ENCODE results near the gene SEMA3G. TPM values are rescaled to one million over a fixed set of nuclear protein-coding genes. Genes with fewer than 3 reads are reported as not detected.

The SEMA3G gene
- polyA plus RNA-seq, 4 donors: 0.67 to 30.4 (median 1.7) TPM

DNA sequence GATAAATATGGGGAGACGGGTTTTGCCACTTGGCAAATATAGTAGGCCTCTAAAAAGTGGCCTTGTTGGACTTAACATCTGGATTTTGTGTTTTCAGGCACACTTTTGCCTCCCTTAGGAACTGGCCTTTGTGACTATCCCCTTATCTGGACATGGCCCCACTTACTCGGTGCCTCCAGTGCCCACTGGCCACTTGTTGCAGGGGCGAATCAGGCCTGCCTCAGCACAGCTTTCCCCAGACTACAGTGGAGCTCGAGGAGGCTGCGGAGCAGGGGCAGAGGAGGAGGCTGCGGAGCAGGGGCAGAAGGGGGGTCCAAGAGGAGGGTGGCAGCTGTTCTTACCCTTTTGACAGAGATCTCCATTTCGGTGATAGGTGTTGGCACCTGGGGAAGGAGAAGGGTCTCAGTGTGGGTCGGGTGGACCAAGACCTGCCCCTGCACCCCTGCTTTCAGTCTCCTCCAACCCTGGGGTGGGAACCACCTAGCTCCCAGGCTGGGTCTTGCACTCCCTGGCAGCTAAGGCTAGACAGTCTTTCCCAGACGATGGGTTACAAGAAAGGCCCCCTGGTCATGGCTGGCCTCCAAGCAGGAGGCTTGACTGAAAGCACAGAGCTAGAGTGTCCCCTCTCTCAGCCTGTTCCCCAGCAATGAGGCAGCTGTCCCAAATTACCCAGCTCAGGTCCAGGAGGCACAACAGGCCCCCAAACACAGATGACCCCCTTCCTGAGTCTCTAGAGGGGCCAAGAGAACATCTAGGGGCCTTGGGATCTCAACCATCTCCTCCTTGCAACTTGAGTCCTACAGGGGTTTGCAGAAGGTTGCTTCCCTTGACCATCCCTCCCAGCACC lies 6.1 kb downstream of the SEMA3G start:
- Histone ChIP-seq H3K27me3 (ENCODE audit: control insufficient read depth in 3 of 3, insufficient read depth in 3 of 3, low read length in 3 of 3) (no peaks in the 10 kb centered on the region), H3K4me3 (ENCODE audit: low read depth in 1 of 3, low read length in 3 of 3) (no peak overlapping the region), H3K4me1 (ENCODE audit: control insufficient read depth in 3 of 3, insufficient read depth in 2 of 3, low read depth in 1 of 3, low read length in 2 of 3) (no peaks in the 10 kb centered on the region), H3K36me3 (ENCODE audit: control insufficient read depth in 3 of 3, insufficient read depth in 2 of 3, low read depth in 1 of 3, low read length in 3 of 3) (no peaks in the 10 kb centered on the region), H3K27ac (ENCODE audit: low read depth in 1 of 3, low read length in 2 of 3) (no peak overlapping the region), H3K9me3 (ENCODE audit: control insufficient read depth in 2 of 2, insufficient read depth in 1 of 2, low read depth in 1 of 2, low read length in 1 of 2) (no peaks in the 10 kb centered on the region)
- DNase-seq (no peak), FAIRE-seq (no peak)
- WGBS, 3 donors: 87 to 90% (median 87%) methylated on average over 8 to 9 of the region's 9 CpGs

GRCh38 chr3:52438104-52438376 lies 6.9 kb downstream of the SEMA3G start:
- no peaks in the 10 kb centered on the region for H3K4me1 ChIP-seq (ENCODE audit: control insufficient read depth in 3 of 3, insufficient read depth in 2 of 3, low read depth in 1 of 3, low read length in 2 of 3)
- DNase-seq (no peak), FAIRE-seq (no peak)
- 28 to 79% (median 51%) methylated on average over 6 of the region's 6 CpGs for WGBS, 3 donors
- H3K4me3 ChIP-seq (ENCODE audit: low read depth in 1 of 3, low read length in 3 of 3): no peak overlapping the region
- no peaks in the 10 kb centered on the region for H3K36me3 ChIP-seq (ENCODE audit: control insufficient read depth in 3 of 3, insufficient read depth in 2 of 3, low read depth in 1 of 3, low read length in 3 of 3)
- H3K27ac ChIP-seq (ENCODE audit: low read depth in 1 of 3, low read length in 2 of 3): no peak overlapping the region
- H3K9me3 ChIP-seq (ENCODE audit: control insufficient read depth in 2 of 2, insufficient read depth in 1 of 2, low read depth in 1 of 2, low read length in 1 of 2): no peaks in the 10 kb centered on the region
- H3K27me3 ChIP-seq (ENCODE audit: control insufficient read depth in 3 of 3, insufficient read depth in 3 of 3, low read length in 3 of 3): no peaks in the 10 kb centered on the region

DNA sequence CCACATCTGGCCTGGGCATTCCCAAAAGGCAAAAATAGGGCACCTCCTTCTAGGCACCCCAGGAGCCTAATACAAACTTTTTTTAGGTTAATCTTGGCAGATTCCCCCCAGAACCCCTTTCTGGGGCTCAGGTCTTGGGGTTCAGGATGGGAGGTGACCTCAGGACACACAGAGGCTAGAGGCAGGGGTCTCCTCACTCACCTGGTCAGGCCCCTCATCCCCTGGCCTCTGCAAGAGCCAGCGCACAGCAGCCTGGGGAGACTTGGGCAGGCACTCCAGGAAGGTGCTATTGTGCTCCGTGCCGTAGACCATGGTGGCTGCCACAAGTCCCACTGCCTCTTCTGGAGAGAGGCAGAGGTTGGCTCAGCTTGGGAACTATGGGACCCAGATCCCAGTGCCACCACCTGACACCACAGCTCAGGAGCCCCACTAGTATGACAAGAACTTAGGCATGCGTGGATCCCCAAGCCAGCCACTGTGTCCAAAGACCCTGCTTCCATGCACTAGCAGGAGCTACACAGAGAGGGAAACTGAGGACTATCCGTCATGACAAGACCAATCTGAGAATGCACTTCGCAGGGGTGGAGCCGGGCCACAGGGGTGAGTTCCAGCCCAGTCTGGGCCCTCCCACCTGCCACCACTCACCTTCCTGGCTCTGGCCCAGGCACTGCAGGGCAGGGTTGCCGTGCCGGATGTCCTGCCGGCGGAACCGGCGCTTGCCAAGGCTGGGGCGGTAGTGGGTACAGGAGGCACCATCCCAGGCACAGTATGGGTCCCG lies 7.4 kb downstream of the SEMA3G start:
- 38 to 88% (median 56%) methylated on average over 12 to 15 of the region's 15 CpGs for WGBS, 3 donors
- FAIRE-seq (no peak), DNase-seq (peak in 1 of 2 donors; percentile 52)
- Histone ChIP-seq H3K27ac (ENCODE audit: low read depth in 1 of 3, low read length in 2 of 3) (no peak overlapping the region), H3K4me1 (ENCODE audit: control insufficient read depth in 3 of 3, insufficient read depth in 2 of 3, low read depth in 1 of 3, low read length in 2 of 3) (no peaks in the 10 kb centered on the region), H3K9me3 (ENCODE audit: control insufficient read depth in 2 of 2, insufficient read depth in 1 of 2, low read depth in 1 of 2, low read length in 1 of 2) (no peaks in the 10 kb centered on the region), H3K36me3 (ENCODE audit: control insufficient read depth in 3 of 3, insufficient read depth in 2 of 3, low read depth in 1 of 3, low read length in 3 of 3) (no peaks in the 10 kb centered on the region), H3K27me3 (ENCODE audit: control insufficient read depth in 3 of 3, insufficient read depth in 3 of 3, low read length in 3 of 3) (no peaks in the 10 kb centered on the region), H3K4me3 (ENCODE audit: low read depth in 1 of 3, low read length in 3 of 3) (no peak overlapping the region)

GRCh38 chr3:52436500-52437149 lies 8.3 kb downstream of the SEMA3G start:
- Histone ChIP-seq H3K27ac (ENCODE audit: low read depth in 1 of 3, low read length in 2 of 3) (no peak overlapping the region), H3K4me1 (ENCODE audit: control insufficient read depth in 3 of 3, insufficient read depth in 2 of 3, low read depth in 1 of 3, low read length in 2 of 3) (no peaks in the 10 kb centered on the region), H3K27me3 (ENCODE audit: control insufficient read depth in 3 of 3, insufficient read depth in 3 of 3, low read length in 3 of 3) (no peaks in the 10 kb centered on the region), H3K9me3 (ENCODE audit: control insufficient read depth in 2 of 2, insufficient read depth in 1 of 2, low read depth in 1 of 2, low read length in 1 of 2) (no peaks in the 10 kb centered on the region), H3K36me3 (ENCODE audit: control insufficient read depth in 3 of 3, insufficient read depth in 2 of 3, low read depth in 1 of 3, low read length in 3 of 3) (no peaks in the 10 kb centered on the region), H3K4me3 (ENCODE audit: low read depth in 1 of 3, low read length in 3 of 3) (no peak overlapping the region)
- no peak for DNase-seq
- 79 to 92% (median 88%) methylated on average over 12 to 13 of the region's 13 CpGs for WGBS, 3 donors
- no peak for FAIRE-seq

GRCh38 chr3:52435246-52436101 lies 9.4 kb downstream of the SEMA3G start:
- Histone ChIP-seq H3K9me3 (ENCODE audit: control insufficient read depth in 2 of 2, insufficient read depth in 1 of 2, low read depth in 1 of 2, low read length in 1 of 2) (no peaks in the 10 kb centered on the region), H3K4me3 (ENCODE audit: low read depth in 1 of 3, low read length in 3 of 3) (no peak overlapping the region), H3K27ac (ENCODE audit: low read depth in 1 of 3, low read length in 2 of 3) (no peak overlapping the region), H3K4me1 (ENCODE audit: control insufficient read depth in 3 of 3, insufficient read depth in 2 of 3, low read depth in 1 of 3, low read length in 2 of 3) (no peaks in the 10 kb centered on the region), H3K36me3 (ENCODE audit: control insufficient read depth in 3 of 3, insufficient read depth in 2 of 3, low read depth in 1 of 3, low read length in 3 of 3) (no peaks in the 10 kb centered on the region), H3K27me3 (ENCODE audit: control insufficient read depth in 3 of 3, insufficient read depth in 3 of 3, low read length in 3 of 3) (peaks cover 0 to 2% (median 0%) of the 10 kb centered on the region in 3 donors)
- DNase-seq: no peak
- FAIRE-seq: no peak
- WGBS, 3 donors: 95% methylated on average over 32 of the region's 32 CpGs

DNA sequence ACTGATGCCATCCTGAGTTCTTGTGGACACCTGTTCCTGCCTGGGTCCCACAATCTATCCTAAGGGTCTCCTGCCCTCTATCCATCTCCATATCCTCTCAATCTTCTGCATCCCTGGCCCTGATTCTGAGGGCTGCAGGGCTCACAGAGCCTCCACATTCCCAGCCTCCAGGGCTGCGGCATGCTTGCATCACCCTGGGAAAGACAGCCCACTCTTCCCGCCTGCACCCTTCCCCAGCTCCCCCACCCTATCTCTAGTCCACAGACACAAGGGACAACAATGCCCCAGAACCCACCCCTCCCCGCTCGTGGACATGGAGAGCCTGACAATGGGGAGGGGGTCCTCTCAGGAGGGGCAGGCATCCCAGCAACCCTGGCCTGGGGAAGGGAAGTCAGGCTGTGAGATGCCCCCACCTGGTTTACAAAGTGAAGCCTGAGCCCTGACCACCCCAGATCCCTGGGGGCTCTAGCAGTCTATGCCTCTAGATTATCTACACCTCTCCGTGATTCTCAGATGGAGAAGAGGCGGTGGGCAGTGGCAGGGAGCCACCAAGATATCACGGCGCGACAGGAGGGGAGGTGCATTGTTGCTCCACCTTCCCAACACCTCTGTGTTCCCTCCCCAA lies 10.3 kb downstream of the SEMA3G start:
- 79 to 90% (median 89%) methylated on average over 9 of the region's 9 CpGs for WGBS, 3 donors
- no peak for DNase-seq
- Histone ChIP-seq H3K27ac (ENCODE audit: low read depth in 1 of 3, low read length in 2 of 3) (no peak overlapping the region), H3K4me3 (ENCODE audit: low read depth in 1 of 3, low read length in 3 of 3) (no peak overlapping the region), H3K4me1 (ENCODE audit: control insufficient read depth in 3 of 3, insufficient read depth in 2 of 3, low read depth in 1 of 3, low read length in 2 of 3) (no peaks in the 10 kb centered on the region), H3K9me3 (ENCODE audit: control insufficient read depth in 2 of 2, insufficient read depth in 1 of 2, low read depth in 1 of 2, low read length in 1 of 2) (no peaks in the 10 kb centered on the region), H3K27me3 (ENCODE audit: control insufficient read depth in 3 of 3, insufficient read depth in 3 of 3, low read length in 3 of 3) (peaks cover 0 to 2% (median 0%) of the 10 kb centered on the region in 3 donors), H3K36me3 (ENCODE audit: control insufficient read depth in 3 of 3, insufficient read depth in 2 of 3, low read depth in 1 of 3, low read length in 3 of 3) (no peaks in the 10 kb centered on the region)
- no peak for FAIRE-seq

DNA sequence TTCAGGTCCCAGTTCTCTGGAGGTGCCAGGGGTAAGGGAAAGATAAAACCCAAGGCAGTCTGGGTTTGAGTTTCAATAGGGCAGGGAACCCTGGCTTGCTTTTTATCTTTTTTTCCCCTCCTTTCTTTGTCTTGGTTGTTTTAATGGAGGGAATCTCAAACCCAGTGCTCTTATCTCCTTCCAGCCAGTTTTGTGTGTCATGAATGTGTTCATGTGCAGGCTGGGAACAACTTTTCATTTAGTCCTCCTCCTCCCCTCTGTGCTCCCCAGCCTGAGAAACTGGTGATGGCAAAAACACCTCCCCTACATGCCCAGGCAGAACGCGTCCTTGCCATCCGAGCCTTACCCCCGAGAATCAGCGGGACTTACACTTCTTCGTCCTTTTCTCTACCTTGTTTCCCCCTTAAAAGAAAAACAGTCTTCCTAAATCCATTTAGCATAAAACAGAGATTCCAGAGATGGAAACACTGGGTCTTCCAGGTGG lies 10.9 kb downstream of the SEMA3G start:
- FAIRE-seq: no peak
- peaks cover 0 to 2% (median 0%) of the 10 kb centered on the region in 3 donors for H3K27me3 ChIP-seq (ENCODE audit: control insufficient read depth in 3 of 3, insufficient read depth in 3 of 3, low read length in 3 of 3)
- H3K27ac ChIP-seq (ENCODE audit: low read depth in 1 of 3, low read length in 2 of 3): no peak overlapping the region
- H3K4me3 ChIP-seq (ENCODE audit: low read depth in 1 of 3, low read length in 3 of 3): no peak overlapping the region
- WGBS, 3 donors: 90 to 94% (median 92%) methylated on average over 6 of the region's 6 CpGs
- H3K9me3 ChIP-seq (ENCODE audit: control insufficient read depth in 2 of 2, insufficient read depth in 1 of 2, low read depth in 1 of 2, low read length in 1 of 2): no peaks in the 10 kb centered on the region
- no peaks in the 10 kb centered on the region for H3K4me1 ChIP-seq (ENCODE audit: control insufficient read depth in 3 of 3, insufficient read depth in 2 of 3, low read depth in 1 of 3, low read length in 2 of 3)
- H3K36me3 ChIP-seq (ENCODE audit: control insufficient read depth in 3 of 3, insufficient read depth in 2 of 3, low read depth in 1 of 3, low read length in 3 of 3): no peaks in the 10 kb centered on the region
- no peak for DNase-seq
